SK-N-SH treated with all-trans-retinoic acid at 6 μM for 48 hours (cell line): ENCODE measurements around the gene ABCA6.

Source experiments
- ATAC-seq: fragments of 200-7000 bp; cut with Tn5 transposase; 3 replicates; pipeline ENCODE4 v1.9.1; 2020; ENCODE audit warnings: mild to moderate bottlenecking, moderate library complexity
- ARNTL ChIP-seq: fragments of 450-650 bp; formaldehyde crosslinking; IDR thresholded peaks from 2 replicates; pipeline ENCODE4 v1.5.0; 2020; ENCODE audit warnings: low read depth, mild to moderate bottlenecking, moderate library complexity, borderline replicate concordance
- BACH2 ChIP-seq: fragments of 250-450 bp; sonication (Bioruptor Pico); IDR thresholded peaks from 2 replicates; pipeline ENCODE4 v1.9.0; 2021; ENCODE audit warnings: mild to moderate bottlenecking, borderline replicate concordance
- CSDC2 ChIP-seq: fragments of 250-450 bp; sonication (Bioruptor Pico); IDR thresholded peaks from 2 replicates; pipeline ENCODE4 v1.5.0; 2020; ENCODE audit warnings: mild to moderate bottlenecking, moderate library complexity
- ESRRG ChIP-seq: fragments of 250-450 bp; sonication (Bioruptor Pico); IDR thresholded peaks from 2 replicates; pipeline ENCODE4 v1.6.1; 2021; ENCODE audit warnings: mild to moderate bottlenecking
- GLIS3 ChIP-seq: fragments of 250-450 bp; sonication (Bioruptor Pico); IDR thresholded peaks from 2 replicates; pipeline ENCODE4 v1.5.0; 2020; ENCODE audit warnings: mild to moderate bottlenecking, moderate library complexity
- ISL1 ChIP-seq: fragments of 250-450 bp; sonication (Bioruptor Pico); IDR thresholded peaks from 2 replicates; pipeline ENCODE4 v2.1.2; 2022; ENCODE audit warnings: mild to moderate bottlenecking, moderate library complexity
- OSR1 ChIP-seq: fragments of 250-450 bp; sonication (Bioruptor Pico); IDR thresholded peaks from 2 replicates; pipeline ENCODE4 v1.8.0; 2022; ENCODE audit warnings: moderate library complexity, mild to moderate bottlenecking, inconsistent platforms
- PPARA ChIP-seq: fragments of 250-450 bp; sonication (Bioruptor Pico); IDR thresholded peaks from 2 replicates; pipeline ENCODE4 v1.5.0; 2020; ENCODE audit warnings: mild to moderate bottlenecking, borderline replicate concordance
- SNAI2 ChIP-seq: fragments of 250-450 bp; sonication (Bioruptor Pico); IDR thresholded peaks from 2 replicates; pipeline ENCODE4 v1.5.0; 2020; ENCODE audit warnings: mild to moderate bottlenecking, moderate library complexity
- TCF4 ChIP-seq: fragments of 250-450 bp; sonication (Bioruptor Pico); IDR thresholded peaks from 2 replicates; pipeline ENCODE4 v1.8.0; 2021; ENCODE audit warnings: mild to moderate bottlenecking, moderate library complexity, borderline replicate concordance
- TOX ChIP-seq: fragments of 250-450 bp; sonication (Bioruptor Pico); IDR thresholded peaks from 2 replicates; pipeline ENCODE4 v1.8.0; 2021; ENCODE audit warnings: mild to moderate bottlenecking, moderate library complexity, borderline replicate concordance
- ZNF565 ChIP-seq: fragments of 450-650 bp; formaldehyde crosslinking; conservative IDR thresholded peaks from 2 replicates; pipeline ENCODE4 v1.5.0; 2020; ENCODE audit warnings: low read depth, mild to moderate bottlenecking, moderate library complexity
- ZNF70 ChIP-seq: fragments of 450-650 bp; formaldehyde crosslinking; IDR thresholded peaks from 2 replicates; pipeline ENCODE4 v1.5.0; 2020; ENCODE audit warnings: mild to moderate bottlenecking, moderate library complexity
- ZNF8 ChIP-seq: fragments of 450-650 bp; formaldehyde crosslinking; IDR thresholded peaks from 2 replicates; pipeline ENCODE4 v1.5.0; 2020; ENCODE audit warnings: mild to moderate bottlenecking, moderate library complexity
- TF ChIP-seq, protein P1 (sequence below): fragments of 250-450 bp; sonication (Bioruptor Pico); IDR thresholded peaks from 2 replicates; pipeline ENCODE4 v1.8.0; 2020; ENCODE audit warnings: mild to moderate bottlenecking, moderate library complexity, borderline replicate concordance
- TF ChIP-seq, protein P2 (sequence below): fragments of 250-450 bp; sonication (Bioruptor Pico); IDR thresholded peaks from 2 replicates; pipeline ENCODE4 v1.5.0; 2020; ENCODE audit warnings: mild to moderate bottlenecking, moderate library complexity
- TF ChIP-seq, protein P3 (sequence below): fragments of 250-450 bp; sonication (Bioruptor Pico); IDR thresholded peaks from 2 replicates; pipeline ENCODE4 v1.8.0; 2021; ENCODE audit warnings: low read depth, mild to moderate bottlenecking, moderate library complexity, borderline replicate concordance
- TF ChIP-seq, protein P4 (sequence below): fragments of 250-450 bp; sonication (Bioruptor Pico); IDR thresholded peaks from 2 replicates; pipeline ENCODE4 v1.5.1; 2020; ENCODE audit warnings: low read depth, mild to moderate bottlenecking, moderate library complexity

ABCA6 gene

DNA sequence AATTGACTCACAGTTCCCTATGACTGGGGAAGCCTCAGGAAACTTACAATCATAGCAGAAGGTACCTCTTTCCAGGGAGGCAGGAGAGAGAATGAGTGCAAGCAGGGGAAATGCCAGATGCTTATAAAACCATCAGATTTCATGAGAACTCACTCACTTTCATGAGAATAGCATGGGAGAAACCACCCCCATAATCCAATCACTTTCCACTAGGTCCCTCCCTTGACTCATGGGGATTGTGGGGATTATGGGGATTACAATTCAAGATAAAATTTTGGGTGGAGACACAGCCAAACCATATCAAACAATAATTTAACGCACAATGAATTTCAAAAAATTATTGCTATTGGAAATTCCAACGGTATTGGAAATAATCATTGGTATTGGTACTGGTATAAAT is 96.0 kb downstream of the ABCA6 start:
- ATAC-seq = no peak
- no peak for TF ChIP-seq ESRRG (CRISPR knock-in tag)
- TF ChIP-seq, protein P1, sequence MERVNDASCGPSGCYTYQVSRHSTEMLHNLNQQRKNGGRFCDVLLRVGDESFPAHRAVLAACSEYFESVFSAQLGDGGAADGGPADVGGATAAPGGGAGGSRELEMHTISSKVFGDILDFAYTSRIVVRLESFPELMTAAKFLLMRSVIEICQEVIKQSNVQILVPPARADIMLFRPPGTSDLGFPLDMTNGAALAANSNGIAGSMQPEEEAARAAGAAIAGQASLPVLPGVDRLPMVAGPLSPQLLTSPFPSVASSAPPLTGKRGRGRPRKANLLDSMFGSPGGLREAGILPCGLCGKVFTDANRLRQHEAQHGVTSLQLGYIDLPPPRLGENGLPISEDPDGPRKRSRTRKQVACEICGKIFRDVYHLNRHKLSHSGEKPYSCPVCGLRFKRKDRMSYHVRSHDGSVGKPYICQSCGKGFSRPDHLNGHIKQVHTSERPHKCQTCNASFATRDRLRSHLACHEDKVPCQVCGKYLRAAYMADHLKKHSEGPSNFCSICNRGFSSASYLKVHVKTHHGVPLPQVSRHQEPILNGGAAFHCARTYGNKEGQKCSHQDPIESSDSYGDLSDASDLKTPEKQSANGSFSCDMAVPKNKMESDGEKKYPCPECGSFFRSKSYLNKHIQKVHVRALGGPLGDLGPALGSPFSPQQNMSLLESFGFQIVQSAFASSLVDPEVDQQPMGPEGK (CRISPR knock-in tag) = no peak
- no peak for TF ChIP-seq GLIS3 (CRISPR knock-in tag)
- no peak for TF ChIP-seq TOX (CRISPR knock-in tag)
- TF ChIP-seq BACH2 (CRISPR knock-in tag) = no peak
- TF ChIP-seq ZNF70 (CRISPR knock-in tag) = no peak
- TF ChIP-seq OSR1 (CRISPR knock-in tag) = no peak
- TF ChIP-seq, protein P2, sequence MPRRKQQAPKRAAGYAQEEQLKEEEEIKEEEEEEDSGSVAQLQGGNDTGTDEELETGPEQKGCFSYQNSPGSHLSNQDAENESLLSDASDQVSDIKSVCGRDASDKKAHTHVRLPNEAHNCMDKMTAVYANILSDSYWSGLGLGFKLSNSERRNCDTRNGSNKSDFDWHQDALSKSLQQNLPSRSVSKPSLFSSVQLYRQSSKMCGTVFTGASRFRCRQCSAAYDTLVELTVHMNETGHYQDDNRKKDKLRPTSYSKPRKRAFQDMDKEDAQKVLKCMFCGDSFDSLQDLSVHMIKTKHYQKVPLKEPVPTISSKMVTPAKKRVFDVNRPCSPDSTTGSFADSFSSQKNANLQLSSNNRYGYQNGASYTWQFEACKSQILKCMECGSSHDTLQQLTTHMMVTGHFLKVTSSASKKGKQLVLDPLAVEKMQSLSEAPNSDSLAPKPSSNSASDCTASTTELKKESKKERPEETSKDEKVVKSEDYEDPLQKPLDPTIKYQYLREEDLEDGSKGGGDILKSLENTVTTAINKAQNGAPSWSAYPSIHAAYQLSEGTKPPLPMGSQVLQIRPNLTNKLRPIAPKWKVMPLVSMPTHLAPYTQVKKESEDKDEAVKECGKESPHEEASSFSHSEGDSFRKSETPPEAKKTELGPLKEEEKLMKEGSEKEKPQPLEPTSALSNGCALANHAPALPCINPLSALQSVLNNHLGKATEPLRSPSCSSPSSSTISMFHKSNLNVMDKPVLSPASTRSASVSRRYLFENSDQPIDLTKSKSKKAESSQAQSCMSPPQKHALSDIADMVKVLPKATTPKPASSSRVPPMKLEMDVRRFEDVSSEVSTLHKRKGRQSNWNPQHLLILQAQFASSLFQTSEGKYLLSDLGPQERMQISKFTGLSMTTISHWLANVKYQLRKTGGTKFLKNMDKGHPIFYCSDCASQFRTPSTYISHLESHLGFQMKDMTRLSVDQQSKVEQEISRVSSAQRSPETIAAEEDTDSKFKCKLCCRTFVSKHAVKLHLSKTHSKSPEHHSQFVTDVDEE (CRISPR knock-in tag) = no peak
- no peak for TF ChIP-seq ZNF565 (CRISPR knock-in tag)
- no peak for TF ChIP-seq SNAI2 (CRISPR knock-in tag)
- TF ChIP-seq, protein P3, sequence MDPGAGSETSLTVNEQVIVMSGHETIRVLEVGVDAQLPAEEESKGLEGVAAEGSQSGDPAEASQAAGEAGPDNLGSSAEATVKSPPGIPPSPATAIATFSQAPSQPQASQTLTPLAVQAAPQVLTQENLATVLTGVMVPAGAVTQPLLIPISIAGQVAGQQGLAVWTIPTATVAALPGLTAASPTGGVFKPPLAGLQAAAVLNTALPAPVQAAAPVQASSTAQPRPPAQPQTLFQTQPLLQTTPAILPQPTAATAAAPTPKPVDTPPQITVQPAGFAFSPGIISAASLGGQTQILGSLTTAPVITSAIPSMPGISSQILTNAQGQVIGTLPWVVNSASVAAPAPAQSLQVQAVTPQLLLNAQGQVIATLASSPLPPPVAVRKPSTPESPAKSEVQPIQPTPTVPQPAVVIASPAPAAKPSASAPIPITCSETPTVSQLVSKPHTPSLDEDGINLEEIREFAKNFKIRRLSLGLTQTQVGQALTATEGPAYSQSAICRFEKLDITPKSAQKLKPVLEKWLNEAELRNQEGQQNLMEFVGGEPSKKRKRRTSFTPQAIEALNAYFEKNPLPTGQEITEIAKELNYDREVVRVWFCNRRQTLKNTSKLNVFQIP = no peak

DNA sequence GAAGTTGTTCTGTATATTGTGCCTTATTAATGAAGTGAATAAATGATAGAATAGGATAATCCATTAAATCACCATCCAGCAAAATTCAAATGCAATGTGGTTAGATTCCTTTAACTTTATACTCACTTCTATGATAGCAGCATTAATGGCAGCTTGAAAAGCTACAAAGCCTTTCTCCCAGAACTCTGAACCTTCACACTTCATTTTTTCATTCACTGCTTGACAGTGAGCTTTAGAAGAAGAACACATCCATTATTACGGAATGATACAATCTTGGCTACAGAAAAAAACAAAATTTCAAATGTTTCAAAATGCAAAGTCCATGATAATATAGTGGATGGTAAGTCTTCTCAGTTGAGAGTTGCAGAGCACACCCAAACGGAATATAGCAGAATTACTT is 97.3 kb downstream of the ABCA6 start:
- ATAC-seq = no peak
- TF ChIP-seq ARNTL (CRISPR knock-in tag) (no peak), BACH2 (CRISPR knock-in tag) (no peak), PPARA (CRISPR knock-in tag) (no peak), TOX (CRISPR knock-in tag) (no peak), GLIS3 (CRISPR knock-in tag) (no peak), ISL1 (CRISPR knock-in tag) (no peak), ZNF565 (CRISPR knock-in tag) (no peak), CSDC2 (no peak)
- TF ChIP-seq, protein P2 (CRISPR knock-in tag) = no peak

DNA sequence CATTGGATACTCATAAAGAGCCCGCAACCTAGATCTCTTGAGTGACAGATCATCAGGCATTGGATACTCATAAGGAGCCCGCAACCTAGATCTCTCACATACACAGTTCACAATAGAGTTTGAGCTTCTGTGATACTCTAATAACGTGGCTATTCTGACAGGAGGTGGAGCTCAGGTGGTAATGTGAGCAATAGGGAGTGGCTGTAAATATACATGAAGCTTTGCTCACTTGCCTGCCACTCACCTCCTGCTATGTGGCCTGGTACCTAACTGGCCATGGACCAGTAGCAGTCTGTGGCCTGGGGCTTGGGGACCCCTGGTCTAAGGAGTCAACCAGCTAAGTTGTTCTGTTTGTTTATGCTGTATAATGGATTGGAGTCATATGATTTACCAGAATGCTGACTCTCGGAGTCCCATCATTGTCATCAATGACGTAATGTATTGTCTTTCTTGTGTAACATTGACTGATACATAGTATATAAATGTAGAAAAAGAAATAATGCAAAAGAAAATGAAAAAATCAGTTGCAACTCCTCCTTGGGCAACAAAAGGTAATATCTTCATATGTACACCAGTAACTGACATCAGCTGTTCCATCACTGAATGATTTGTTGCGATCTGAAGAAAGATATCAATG is 98.5 kb downstream of the ABCA6 start:
- ATAC-seq = no peak
- no peak for TF ChIP-seq TCF4 (CRISPR knock-in tag)
- TF ChIP-seq, protein P4, sequence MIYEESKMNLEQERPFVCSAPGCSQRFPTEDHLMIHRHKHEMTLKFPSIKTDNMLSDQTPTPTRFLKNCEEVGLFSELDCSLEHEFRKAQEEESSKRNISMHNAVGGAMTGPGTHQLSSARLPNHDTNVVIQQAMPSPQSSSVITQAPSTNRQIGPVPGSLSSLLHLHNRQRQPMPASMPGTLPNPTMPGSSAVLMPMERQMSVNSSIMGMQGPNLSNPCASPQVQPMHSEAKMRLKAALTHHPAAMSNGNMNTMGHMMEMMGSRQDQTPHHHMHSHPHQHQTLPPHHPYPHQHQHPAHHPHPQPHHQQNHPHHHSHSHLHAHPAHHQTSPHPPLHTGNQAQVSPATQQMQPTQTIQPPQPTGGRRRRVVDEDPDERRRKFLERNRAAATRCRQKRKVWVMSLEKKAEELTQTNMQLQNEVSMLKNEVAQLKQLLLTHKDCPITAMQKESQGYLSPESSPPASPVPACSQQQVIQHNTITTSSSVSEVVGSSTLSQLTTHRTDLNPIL = no peak
- TF ChIP-seq, protein P2 (CRISPR knock-in tag) = no peak
- TF ChIP-seq ZNF8 (CRISPR knock-in tag) = no peak
- no peak for TF ChIP-seq GLIS3 (CRISPR knock-in tag)
- TF ChIP-seq, all 23 proteins: peak for 0
